Measurements from ENCODE around the gene HOXD10.

HOXD10 gene

DNA sequence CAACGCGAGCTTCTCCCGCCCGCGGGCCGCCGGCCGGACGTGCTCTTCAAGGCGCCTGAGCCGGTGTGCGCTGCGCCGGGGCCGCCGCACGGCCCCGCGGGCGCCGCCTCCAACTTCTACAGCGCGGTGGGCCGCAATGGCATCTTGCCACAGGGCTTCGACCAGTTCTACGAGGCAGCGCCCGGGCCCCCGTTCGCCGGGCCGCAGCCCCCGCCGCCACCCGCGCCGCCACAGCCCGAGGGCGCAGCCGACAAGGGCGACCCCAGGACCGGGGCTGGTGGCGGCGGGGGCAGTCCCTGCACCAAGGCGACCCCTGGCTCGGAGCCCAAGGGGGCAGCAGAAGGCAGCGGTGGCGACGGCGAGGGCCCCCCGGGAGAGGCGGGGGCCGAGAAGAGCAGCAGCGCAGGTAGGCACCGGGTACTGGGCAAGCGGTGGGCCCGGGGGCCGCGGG is 8.8 kb upstream of the HOXD10 start:
- no peak for DNase-seq

DNA sequence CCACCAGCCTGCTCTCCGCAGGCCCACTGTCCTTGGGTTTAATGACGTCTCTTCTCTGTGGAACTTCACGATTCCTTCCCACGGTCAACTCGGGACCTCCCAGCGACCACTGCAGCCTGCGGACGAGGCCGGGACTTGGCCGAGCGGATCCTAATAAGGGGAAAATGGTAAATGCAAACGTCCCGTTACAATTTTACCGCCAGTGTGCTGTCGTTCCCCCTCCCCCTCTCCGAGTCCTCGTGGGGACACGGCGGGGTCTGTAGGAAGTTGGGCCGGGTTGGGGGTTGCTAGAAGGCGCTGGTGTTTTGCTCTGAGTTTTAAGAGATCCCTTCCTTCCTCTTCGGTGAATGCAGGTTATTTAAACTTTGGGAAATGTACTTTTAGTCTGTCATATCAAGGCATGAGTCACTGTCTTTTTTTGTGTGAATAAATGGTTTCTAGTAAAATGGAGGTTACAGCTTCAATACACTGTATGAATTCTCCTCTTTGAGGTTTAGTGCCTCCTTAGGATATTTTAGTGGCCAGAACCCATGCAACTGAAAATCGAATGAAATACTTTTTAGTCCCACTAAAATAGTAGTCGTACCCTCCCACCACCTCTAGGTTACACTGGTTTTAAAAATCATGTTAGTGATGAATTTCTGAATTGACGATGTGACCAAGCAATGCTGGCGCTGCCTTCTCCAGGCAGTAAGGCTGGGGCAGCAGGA is 7.2 kb upstream of the HOXD10 start:
- no peak for DNase-seq

DNA sequence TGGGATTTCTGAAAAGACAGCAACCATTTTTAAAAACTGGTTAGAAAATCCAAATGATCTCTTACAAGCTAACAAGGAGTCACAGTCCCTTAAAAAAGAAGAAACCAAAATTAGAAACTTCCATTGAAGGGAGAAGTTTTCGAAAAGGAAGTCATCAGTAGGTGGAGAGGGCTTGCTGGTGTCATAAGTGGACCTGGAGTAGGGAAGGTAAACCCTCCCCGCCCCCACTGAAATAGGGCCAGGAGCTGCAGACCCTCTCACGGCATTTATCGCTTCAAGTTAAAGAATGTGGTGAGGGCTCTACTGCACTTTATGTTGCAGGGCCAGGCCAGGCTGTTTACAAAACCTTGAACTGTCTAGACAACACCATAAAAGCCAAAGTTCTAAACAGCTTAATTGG is 6.6 kb upstream of the HOXD10 start:
- DNase-seq = no peak

DNA sequence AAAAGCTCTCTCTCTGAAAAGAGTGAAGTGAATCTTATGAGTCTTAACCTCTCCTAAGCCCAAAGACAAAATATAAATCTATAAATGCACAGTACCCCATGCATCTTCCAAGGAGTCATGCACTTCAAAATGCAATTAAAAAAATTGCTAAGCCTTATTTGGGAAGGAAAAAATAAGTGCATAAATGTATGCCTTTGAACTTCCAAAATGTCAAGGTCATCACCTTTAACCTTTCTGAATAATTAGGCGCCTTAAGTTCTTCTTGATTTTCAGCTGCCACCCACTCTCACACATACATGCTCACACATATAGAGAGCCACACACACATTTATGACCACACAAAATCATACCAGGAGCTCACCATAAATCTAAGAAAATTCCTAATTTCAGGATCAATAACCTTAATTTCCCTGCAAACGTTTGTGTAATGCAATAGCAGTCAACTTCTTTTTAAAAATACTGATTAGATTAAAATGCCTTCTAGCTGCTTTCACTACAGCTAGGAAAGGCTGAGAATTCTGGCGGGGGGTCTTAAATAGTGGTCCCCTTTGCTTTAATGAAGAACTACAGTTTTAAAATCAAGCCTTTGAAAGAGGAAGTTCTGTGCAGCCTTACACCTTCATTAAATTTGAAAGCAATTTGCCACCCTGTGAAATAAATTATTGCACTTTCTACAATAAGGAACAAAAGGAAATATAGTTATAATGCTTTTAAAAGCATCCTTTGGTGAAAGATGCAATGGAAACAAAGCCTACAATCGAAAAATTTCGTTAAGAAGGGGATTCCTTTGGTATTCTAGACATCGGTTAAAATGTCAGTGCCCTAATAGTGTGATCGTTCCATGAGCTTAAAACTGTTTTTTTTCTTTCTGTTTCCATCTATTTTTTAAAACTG is 5.9 kb upstream of the HOXD10 start:
- DNase-seq = no peak

DNA sequence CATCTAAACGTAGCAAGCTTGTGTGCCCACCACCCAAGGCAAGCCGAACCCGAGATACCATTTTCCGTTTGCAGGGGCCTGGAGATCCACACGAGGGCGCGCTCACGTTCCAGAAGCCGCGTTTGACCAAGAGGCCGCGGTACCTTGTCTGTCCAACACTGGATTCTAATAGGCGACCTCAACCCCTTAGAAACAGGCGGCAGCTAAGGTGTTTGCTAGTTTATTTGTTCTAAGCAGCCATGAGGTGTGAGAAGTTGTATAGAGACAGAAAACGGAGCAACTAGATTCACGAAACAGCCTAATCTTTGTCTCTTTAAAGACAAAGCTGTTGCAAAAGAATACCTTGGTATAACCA is 5.3 kb upstream of the HOXD10 start:
- DNase-seq = no peak

DNA sequence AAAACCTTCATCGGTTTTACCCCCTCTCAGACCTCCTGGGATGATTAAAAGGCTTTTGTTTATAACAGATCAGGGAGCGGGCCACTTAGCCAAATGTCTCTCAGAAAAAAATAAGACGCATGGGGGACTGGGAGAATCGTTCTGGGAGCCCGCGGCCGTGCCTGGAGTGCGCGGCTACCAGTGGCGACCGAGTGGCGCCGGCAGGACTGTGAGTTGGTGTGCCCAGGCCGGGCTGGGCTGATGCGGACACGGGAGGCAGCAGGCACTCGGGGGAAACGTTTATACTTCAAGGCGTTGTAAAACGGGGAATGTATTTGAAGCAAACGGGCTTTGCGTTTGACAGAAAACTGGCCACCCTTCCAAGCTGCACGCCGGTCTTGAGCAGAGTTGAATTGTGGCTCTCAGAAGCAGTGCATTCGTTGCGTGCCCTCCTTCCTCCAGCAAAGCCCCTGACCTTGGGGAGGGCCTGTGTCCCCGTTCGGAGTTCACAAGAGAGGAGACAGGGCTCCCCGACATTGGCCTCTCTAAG is 4.7 kb upstream of the HOXD10 start:
- no peak for DNase-seq

DNA sequence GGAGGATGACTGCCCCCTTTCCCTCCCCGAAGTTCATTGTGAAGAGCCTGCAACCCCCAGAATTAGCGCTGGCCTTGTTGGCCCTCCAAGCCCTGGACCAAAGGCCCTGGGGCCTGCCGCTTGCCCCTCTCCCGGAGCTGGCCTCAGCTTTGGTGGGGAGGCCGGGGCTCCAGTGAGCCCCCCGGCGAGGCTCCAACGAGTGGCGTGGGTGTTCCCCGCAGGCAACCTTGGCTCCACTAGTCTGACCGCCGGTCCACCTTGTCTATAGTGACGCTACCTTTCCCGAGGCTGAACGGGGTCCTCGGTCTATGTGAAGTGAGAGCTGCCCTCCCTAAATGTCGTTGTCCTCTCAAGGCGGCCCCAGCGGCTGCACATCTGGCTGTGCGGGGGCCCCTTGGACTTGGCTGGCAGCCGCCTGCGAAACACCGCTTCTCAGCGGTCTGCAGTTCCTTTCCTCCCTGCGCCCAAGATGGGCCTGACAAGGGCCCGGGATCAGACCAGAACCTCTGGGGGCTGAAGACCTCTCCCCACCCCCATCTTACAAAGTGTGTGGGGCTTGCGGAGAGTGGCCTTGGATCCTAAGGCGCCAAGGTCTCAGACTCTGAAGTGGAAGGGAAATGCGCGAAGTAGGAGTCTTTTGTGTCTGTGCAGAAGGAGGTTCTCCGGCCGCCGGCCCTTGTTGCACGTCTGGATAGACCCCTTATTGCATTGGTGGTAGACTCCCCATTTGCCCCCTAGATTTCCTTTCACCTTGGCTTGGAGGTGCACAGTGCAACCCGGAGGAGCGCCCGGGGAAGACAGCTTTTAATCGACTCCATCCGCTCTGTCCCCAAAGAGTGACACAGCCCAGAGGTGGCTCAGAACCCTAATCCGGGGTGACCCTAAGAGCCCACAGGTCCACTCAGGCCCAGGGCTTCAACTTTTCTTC is 3.9 kb upstream of the HOXD10 start:
- no peak for DNase-seq

DNA sequence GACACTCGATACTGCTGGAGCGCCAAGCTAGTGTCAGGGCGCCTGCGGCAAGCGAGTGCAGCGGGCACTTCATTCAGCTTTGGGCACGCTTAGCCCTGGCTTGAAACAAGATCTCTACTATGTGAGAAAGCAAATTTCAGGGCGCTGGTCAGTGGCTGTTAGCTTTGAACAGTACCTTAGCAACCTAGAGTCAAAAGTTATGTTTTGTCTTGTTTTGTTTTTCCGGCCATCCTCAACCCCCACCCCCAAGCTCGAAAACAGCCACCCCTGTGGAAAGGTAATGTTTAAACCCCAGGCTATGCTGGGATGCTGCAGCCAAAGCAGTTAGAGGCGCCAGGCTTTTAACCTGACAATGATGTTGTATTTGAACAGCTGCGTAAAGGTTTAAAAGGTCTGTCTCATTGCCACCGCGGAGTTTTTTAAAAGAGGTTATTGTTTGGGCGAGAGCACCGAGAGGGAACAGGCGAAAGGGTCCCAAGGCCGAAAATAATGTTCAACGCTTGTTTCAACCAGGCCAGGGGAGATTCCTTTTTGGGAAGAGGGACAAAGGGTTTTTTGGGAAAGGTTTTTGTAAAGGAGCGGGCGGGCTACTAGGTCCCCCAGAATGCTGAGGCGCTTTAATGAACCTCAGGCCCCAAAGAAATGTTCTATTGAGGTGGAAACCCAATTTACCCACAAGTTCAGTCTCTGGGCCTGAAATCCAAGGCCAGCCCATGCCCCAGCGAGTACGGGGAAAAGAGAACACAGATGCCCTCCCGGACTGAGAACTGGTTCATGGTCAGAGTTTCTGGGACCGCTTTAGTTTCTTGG is 2.3 kb upstream of the HOXD10 start:
- DNase-seq = no peak

DNA sequence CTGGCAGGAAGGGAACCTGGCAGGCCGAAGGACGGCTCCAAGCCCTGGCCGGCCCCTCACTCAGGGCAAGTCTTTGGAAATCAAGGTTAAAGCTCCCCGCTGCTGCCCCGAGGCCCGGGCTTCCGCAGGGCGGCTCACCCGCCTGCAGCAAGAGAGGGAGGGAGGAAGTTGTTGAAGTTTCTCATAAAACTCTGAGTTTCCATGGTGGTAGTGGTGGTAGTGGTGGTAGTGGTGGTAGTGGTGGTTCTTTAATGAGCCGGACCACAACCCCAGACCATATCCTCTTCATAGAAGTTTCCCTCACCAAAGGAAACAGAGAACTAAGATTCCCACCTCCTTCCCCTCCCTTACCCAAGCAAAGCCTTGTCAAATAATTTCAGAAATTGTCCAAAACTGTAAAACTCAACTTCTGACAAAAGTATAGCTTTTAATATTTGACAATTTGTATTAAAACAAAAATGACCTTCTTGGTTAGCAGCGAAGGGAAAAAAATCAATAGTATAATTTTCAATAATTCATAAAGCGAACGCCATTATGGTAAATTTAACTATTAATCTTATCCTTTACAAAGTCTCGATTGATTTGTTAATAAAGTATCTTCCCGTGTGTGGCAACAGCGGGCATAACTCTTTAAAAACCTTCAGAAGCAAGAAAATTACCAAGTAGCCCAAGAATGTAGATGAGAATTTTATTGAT is 1.5 kb upstream of the HOXD10 start:
- DNase-seq = no peak

DNA sequence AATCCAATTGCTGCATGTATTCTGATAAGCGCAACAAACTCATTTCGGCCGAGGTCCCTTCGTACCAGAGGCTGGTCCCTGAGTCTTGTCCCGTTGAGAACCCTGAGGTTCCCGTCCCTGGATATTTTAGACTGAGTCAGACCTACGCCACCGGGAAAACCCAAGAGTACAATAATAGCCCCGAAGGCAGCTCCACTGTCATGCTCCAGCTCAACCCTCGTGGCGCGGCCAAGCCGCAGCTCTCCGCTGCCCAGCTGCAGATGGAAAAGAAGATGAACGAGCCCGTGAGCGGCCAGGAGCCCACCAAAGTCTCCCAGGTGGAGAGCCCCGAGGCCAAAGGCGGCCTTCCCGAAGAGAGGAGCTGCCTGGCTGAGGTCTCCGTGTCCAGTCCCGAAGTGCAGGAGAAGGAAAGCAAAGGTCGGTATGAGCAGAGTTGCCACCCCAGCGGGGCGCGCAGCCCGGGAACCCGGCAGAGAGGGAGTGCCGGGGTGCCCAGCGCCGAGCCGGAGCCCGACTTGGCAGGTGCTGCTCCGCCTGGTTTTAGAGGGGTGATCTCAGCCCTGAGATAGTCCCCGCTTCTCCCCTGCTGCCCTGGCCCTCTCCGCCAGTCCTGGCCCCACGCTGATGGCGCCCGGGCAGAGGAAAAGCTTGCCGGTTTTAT is 714 bp downstream of the HOXD10 start:
- no peak for DNase-seq

DNA sequence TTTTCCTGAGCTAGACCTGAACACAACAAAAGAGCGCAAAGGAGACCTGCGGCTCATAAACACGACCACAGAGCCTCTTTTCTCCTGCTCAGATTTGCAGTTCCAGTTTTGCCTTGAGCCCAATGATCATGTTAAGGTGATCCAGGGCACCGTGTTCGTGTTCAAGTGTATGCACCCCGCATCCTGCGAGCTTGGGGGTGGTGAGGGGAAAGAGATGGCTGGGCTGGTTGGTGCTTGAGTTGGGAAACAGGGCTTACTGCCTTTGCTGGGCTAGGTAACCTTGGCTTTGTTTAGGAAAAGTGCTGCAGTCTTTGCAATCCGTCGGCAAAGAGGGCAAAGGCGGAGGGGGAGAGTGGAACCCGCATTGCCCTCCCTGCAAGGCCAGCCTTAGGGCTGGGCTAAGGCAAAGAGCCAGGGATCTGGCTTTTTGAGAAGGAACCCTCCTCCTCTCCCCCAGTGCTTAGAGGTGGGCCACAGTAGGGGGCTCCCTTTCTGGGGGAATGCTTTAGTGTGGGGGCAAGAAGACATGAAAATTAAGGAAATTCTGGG is 1.3 kb downstream of the HOXD10 start:
- no peak for DNase-seq

DNA sequence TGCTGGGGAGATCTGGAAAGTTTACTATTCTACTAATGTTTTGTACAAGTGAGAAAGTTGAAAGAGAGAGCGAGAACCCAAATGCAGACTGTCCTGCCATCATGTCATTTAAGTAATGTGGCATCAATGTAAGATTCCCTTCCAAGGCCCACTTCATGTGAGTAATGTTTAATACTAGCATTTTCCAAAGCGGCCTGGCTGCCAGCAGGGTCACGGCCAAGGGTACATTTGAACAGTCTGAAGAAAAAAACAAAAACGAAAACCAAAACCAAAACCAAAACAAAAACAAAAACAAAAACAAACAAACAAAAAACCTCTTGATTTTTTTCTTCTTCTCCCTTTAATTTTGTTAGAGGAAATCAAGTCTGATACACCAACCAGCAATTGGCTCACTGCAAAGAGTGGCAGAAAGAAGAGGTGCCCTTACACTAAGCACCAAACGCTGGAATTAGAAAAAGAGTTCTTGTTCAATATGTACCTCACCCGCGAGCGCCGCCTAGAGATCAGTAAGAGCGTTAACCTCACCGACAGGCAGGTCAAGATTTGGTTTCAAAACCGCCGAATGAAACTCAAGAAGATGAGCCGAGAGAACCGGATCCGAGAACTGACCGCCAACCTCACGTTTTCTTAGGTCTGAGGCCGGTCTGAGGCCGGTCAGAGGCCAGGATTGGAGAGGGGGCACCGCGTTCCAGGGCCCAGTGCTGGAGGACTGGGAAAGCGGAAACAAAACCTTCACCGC is 2.2 kb downstream of the HOXD10 start:
- DNase-seq = no peak

DNA sequence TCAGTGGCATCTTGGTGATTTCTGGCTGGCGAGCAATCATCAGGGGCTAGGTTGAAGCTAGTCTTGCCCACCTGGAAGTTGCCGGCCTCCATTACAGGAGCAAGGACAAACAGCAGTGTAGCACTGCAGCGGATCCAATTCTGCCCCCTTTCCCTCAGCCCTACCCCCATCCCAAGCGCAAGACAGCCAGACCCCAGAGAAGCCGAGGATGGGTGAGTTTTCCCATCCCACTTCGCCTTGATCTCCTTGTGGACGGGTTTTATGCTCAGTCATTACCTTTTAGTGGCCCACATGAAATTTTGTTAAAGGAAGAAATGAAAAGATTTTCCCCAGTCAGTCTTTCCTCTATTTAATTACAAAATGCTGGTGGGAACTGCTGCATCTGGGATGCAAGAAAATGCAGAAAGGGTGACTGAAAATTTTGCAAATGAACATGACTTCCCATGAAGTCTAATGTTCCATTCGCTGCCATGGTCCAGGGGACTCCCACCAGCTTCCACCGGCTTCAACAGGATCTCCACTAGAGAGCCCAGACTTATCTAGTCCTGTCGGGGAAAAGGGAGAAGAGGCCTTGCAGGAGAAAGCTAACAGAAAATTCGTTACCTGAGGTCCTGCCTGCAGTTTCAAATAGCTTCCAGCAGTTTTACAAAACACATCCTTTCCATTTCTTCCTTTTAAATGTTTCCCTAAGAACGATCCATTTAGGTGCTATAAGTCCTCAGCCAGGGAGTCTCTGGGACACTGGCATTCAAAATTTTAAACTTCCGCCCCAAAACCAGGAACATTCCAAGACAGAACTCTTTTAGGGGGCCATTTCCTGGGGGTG is 4.0 kb downstream of the HOXD10 start:
- DNase-seq = no peak

DNA sequence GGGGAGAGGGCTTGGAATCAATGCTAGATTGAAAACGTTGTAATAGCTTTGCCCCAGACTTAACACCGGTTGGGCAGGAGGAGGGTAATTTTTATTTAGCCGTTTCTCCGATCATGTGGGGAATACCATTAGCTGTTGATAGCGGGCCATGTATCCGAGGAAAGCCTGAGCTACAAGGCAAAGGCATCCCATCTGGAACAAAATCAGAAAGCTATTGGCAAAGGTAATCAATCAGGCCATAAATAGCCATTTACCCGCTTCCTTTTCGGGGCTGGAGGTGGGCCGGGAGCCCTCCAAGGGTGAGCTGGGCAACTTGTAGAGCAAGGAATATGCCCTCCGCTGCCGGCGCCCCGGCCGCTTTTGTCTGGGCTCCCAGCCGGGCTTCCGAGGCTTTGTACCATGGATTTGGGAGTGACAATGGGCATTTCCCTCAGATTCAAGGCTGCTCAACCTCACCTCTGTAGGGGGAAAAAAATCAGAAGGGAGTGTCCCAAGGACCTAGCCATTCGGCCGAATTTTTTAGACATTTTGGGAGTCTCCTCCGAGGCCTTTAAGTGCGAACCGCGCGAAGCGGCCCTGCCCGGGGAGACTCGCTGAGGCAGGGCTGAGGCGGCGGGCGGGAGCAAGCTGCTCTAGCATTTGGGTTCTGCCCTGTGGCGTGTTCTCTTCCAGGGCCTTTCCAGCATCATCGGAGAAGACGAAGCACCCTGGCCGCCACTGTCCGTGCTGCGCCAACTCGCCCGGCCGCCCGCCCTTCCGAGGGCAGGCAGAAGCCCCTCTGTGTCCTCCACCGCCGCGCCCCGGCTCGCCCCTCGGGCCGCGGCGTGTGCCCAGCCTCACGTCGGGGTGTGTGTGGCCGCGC is 4.8 kb downstream of the HOXD10 start:
- no peak for DNase-seq

DNA sequence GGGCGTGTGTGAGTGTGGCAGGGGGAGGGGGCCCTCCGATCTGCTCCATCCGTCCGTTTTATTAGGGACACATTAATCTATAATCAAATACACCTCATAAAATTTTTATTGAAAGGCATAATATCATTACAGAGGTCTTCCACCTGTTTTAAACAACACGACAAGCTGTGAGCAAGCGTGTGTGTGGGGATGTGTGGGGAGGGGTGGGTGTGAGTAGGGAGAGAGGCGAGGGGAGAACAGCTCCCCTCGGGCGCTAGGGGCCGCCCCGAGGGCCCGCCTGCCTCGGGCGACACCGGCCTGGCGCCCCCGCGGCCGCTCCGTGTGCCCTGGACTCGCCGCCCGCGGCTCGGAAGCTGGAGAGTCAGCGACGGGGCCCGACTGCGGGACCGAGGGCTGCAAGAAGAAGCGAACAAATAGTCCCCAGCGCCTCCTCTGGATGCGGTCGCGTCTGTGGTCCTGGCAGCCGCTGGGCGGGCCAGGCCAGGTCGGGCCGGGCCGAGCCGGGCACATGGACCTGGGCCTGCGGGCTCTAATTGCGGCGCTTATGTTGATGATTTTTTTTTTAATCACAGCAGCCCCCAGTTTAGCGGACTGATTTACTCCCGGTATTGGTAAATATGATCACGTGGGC is 5.6 kb downstream of the HOXD10 start:
- peak; percentile 44 for DNase-seq

DNA sequence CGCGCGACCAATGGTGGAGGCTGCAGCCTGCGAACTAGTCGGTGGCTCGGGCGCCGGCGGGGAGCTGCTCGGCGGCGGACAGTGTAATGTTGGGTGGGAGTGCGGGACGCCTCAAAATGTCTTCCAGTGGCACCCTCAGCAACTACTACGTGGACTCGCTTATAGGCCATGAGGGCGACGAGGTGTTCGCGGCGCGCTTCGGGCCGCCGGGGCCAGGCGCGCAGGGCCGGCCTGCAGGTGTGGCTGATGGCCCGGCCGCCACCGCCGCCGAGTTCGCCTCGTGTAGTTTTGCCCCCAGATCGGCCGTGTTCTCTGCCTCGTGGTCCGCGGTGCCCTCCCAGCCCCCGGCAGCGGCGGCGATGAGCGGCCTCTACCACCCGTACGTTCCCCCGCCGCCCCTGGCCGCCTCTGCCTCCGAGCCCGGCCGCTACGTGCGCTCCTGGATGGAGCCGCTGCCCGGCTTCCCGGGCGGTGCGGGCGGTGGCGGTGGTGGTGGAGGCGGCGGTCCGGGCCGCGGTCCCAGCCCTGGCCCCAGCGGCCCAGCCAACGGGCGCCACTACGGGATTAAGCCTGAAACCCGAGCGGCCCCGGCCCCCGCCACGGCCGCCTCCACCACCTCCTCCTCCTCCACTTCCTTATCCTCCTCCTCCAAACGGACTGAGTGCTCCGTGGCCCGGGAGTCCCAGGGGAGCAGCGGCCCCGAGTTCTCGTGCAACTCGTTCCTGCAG is 6.3 kb downstream of the HOXD10 start, which contains the start of gene HOXD9:
Gene HOXD9, plus strand, starts transcription at position 37 of the 728 bp plus-strand sequence. Its CDS starts 50 bp downstream, at position 87.
- peak; percentile 55 for DNase-seq

Measured in NCI-H446 treated with DMSO at 0.1 percent for 48 hours (cell line).